Adipose tissue (tissue), 3 donors: ENCODE results near the gene MXRA8. TPM values are rescaled to one million over a fixed set of nuclear protein-coding genes. Genes with fewer than 3 reads are reported as not detected.

Experiments used
- H3K27ac ChIP-seq: one replicate; pipeline ENCODE4 v1.5.1; 2013; ENCODE audit warnings: low read depth, low read length
- WGBS, 3 donors: extraction: QIAGEN DNeasy Blood & Tissue Kit; methylation state at CpG; one replicate each; pipeline ENCODE4 v1.1.7; 2013; 5-methylcytosine and 5-hydroxymethylcytosine counted together
- polyA plus RNA-seq, 3 donors: library from polyadenylated mRNA; stranded (reverse); fragments of 200-250 nt; gene quantifications; one replicate each; pipeline ENCODE4 v1.2.3, GENCODE V29; 2013
- donor health status: healthy with polysubstance abuse.
- donor health status: Bipolar disorder and iron deficiency.
- donor health status: healthy.

MXRA8 gene
- polyA plus RNA-seq, 3 donors = 11.7 to 104 (median 82.1) TPM

DNA sequence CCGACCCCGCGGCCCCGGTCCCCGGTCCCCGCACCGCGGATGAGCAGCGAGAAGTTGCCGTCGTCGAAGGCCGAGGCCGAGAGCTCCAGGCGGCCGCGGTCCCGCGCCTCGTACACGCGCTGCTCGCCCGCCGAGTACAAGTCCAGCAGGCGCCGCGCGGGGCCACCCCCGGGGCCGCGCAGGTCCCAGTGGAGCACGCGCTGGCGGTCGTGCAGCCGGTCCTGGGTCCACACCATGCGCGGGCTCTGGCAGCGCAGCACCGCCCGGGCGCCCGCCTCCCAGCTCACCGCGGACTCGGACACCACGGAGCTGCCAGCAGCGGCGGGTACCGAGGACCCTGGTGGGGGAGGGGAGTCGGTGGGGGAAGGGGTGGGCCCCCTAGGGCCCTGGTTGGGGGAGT lies 2.9 kb downstream of the MXRA8 start:
- WGBS, 3 donors = 3 to 17% (median 11%) methylated on average over 37 to 52 of the region's 52 CpGs
- H3K27ac ChIP-seq = peak overlapping the region; percentile 31

DNA sequence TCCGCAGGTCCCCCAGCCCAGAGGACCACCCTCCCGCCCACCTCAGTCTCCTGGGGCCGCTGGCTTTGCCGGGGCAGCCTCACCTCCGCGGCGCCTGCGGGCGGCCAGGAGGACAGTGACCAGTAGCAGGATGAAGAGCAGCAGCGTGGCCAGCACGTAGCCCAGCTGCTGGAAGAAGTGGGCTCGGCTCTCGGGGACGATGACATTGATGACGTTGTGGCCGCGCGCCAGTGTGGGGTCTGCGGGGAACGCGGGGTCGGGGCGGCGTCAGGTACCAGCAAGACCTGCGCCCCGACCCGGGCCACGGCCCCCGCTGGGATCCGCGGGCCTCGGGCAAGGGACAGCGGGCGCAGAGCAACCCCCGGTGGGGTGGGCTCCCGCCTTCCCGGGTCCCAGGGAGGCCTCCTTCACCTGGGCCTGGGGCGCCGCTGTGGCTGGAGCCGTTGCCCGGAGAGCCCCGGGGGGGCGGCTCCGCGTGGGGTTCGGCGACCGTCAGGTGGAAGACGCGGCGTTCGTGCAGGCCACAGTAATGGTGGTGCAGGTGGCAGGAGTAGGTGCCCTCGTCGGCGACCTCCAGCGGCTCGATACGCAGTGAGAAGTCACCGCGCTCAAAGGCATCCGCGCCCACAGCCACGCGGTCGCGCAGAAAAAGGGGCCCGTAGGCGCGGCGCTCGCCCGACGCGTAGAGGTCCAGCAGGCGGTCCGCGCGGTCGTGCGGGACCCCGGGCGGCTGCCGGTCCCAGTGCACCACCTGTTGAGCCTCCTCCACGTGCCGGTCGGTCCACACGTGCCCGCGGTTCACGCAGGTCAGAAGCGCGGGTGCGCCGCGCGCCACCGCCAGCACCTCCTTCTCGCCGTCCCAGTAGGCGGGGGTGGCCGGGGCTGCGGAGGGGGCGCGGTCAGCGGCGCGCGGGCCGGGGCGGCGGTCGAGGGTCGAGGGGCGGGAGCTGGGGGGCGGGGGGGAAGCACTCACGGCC lies 3.8 kb downstream of the MXRA8 start:
- H3K27ac ChIP-seq = no peak overlapping the region
- 18 to 35% (median 33%) methylated on average over 84 to 114 of the region's 116 CpGs for WGBS, 3 donors

DNA sequence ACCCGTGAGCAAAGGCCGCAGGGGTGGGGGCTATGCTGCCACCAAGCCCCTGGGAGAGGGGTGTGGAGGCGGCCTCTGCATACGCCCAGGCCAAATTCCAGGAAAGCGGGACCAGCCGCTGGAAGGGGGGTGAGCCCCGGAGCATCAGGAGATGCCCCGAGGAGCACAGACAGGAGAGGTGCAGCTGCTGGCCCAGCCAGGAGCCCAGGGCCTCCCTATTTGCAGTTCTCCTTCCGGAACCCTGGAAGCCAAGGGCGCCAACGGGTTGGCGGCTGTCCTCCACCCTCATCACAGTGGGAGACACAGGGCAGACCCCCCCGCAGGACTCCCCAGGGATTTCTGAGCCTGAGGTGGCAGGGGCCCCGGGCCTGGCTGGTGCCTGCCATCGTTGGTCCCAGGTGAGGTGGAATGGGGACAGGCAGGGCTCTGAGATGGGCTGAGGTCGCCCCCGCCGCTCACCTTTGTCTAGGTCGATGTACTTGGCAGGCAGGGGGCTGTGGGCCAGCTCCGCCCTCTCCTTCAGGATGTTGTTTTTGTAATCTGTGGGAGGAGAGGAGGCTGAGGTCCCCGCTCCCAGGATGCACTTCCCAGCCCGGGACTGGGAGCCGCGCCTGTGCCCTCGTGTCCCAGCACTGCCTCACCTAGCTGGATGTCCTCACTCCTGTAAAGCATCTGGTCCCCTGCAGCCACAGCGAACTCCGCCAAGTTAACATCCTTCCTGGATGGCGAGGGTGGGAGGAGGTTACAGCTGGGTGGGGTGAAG lies 4.8 kb downstream of the MXRA8 start:
- WGBS, 3 donors = 17 to 42% (median 33%) methylated on average over 28 of the region's 28 CpGs
- no peak overlapping the region for H3K27ac ChIP-seq

DNA sequence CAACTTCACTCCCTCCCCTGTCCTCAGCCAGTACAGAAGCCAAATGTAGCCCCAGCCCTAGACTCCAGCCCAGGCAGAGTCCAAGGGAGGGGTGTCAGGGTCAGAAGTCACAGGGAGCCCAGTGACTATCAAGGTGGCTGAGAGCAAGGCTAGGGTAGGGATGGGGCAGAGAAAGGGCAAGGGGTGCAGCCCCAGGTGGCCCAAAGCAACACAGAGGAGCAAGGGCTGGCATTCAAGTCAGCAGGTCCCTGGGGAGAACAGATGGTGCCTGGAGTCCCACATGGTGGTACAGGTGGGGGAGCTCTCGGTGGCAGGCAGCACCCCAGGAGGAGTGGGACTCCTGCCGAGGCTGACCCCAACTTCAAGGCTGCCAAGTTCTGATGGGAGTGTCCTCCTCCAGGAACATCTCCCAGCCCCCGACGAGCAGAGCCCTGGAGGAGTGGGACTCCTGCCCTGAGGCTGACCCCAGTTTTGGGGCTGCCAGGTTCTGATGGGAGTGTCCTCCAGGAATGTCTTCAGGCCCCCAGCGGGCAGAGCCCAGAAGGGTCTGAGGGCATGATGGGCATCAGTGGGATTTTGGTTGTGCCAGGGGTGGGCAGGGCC lies 5.5 kb downstream of the MXRA8 start:
- H3K27ac ChIP-seq = no peak overlapping the region
- 25 to 30% (median 27%) methylated on average over 4 to 5 of the region's 5 CpGs for WGBS, 3 donors

DNA sequence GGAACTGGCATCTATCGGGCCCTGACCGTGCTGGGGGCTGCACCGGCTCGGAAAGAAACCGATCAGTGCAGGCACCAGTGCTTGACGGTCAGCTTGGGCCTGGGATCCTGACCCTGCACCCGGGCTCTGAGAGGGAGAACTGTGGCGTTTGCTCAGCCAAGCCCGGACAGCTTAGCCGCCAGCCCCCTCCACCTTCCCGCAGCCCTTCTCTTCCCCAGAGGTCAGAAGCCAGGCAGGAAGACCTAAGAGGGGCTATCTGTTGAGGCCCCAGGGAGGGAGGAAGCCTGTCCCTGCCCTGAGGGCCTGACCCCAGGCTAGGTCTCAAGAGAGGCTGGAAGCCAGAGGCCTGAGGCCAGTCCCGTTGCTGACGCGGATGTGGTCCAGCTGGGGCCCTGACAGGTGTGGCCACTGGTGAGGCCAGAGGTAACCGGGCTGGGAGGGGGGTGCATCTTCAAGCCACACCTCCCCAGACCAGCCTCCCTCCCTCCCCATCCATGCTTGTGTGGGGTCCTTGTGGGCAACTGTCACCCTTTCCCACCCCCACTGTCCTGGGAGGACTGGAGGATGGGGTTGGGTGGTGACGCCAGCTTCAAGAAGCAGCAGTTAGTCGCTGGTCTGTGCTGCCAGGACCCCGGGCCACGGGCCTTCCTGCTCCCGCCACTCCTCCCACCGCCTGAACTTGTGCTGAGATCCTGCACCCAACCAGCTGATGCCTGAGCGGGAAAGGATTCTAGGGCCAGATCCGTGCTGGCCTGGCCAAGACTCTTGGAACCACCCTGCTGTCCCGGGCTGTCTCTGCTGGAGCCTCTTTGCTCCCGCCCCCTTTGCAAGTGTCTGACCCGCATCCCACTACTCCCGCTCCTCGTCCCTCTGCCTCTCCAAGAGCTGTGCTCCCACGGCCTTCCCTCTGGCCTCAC lies 6.6 kb downstream of the MXRA8 start:
- peak overlapping the region; percentile 26 for H3K27ac ChIP-seq
- 50 to 67% (median 54%) methylated on average over 25 to 29 of the region's 29 CpGs for WGBS, 3 donors

DNA sequence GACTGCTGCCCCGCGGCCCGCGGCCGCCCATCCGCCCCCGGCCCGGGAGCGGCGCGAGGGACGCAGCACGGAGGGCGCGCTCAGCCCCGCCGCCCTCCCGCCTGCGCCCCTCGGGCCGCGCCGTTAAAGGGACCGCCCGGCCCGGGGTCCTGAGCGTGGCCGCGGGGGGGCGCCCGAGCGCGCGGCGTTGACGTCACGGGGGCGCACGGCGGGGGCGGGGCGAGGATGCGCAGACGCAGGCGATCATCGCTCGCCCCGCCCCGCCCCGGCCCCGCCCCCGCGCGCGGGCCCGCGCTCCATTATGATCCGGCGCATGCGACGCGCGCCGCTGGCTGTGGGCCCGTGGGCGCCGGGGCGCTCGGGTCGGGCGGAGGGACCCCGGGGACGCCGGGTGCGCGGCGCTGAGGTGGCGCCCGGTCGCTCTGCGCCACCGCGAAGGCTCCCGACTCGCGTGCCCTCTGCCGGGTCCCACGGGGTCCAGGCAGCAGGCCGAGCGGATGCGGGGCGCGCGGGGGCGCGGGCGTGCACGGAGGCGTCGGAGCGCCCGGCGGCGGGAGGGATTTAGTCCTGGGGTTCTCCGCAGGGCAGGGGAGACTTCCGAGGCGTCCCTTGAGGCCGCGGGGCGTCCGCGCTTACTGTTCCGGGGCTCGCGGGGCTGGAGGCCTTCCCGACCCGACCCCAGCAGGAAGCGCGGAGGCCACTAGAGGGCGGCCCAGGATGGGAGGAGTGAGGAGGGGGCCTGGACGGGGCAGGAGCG lies 8.9 kb downstream of the MXRA8 start, which contains the start of gene DVL1:
Gene DVL1, minus strand, starts transcription at position 163 of the 757 bp plus-strand sequence. CDS start 353 bp downstream, outside the sequence.
- WGBS, 3 donors = 0% methylated on average over 67 to 119 of the region's 122 CpGs
- H3K27ac ChIP-seq = no peak within 1 kb of the TSS

DNA sequence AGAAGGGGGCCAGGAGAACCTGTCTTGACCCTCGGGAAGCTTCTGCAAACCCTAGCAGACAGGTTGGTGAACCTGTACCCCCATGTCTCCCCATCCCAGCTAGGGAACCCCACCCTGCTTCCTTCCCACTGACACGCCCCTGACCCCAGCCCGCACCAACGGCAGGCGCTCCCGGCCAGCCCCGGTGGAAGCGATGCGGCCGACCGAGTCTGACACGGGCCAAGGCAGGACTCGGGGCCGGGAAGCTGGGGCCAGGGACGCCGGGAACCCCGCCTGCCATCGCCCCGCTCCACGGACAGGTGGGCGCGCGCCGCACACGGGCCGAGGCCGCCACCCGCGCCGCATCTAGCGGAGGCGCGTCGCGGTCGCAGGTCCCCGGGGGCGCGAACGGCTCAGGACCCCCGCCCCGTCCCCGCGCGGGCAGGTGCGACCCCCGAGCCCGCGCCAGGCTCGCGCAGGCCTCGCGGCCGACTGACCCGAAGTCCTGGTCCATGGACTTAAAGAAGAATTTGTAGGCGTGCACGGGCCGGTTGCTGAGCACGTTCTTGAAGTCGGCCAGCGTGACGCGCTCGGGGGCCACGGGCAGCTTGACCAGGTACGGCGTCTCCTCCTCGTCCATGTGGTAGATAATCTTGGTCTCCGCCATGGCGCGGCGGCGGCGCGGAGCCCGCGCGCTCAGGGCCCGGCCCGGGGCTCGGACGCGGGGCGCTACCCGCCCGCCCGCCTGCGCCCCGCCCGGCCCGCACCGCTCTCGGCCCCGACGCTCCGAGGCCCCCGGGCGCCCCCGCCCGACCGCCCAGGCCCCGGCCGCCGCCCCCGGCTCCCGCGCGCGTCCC lies 9.7 kb downstream of the MXRA8 start:
- no peak overlapping the region for H3K27ac ChIP-seq
- 0 to 1% (median 0%) methylated on average over 80 to 109 of the region's 109 CpGs for WGBS, 3 donors

DNA sequence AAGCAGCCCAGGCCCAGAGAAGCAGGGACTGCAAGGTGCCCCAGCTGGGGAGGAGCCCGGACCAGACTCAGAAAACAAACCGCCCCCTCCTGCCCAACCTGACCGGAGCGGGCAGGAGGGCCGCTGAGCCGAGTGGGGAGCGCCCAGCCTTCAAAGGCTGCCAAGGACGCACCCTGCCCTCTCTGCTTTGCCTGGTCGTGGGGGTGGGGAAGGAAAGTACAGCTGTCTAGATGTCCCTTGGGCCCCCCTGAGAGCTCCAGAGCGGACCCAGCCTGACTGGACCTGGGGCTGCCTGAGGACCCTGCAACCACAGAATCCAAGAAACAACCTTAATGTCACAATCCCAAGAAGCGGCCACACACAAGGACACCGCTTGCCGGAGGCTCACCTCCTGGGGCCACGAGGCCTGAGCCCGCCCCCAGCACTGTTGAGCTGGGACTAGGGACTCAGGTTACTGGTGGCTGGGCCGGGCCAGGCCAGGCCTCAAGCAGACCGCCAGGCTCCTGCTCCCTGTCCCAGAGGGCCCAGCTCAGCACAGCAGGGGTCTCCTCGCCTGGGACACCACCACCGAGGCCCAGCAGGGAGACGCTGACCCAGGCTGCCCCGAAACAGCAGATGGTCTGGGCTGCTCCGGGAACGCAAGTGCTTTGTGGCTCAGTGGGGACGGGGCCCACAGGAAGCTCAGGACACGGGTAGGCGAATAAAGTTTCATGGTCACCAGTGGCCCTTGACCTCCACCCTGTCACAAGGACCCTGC lies 10.5 kb downstream of the MXRA8 start:
- no peak overlapping the region for H3K27ac ChIP-seq
- WGBS, 3 donors = 14 to 44% (median 35%) methylated on average over 26 of the region's 26 CpGs

DNA sequence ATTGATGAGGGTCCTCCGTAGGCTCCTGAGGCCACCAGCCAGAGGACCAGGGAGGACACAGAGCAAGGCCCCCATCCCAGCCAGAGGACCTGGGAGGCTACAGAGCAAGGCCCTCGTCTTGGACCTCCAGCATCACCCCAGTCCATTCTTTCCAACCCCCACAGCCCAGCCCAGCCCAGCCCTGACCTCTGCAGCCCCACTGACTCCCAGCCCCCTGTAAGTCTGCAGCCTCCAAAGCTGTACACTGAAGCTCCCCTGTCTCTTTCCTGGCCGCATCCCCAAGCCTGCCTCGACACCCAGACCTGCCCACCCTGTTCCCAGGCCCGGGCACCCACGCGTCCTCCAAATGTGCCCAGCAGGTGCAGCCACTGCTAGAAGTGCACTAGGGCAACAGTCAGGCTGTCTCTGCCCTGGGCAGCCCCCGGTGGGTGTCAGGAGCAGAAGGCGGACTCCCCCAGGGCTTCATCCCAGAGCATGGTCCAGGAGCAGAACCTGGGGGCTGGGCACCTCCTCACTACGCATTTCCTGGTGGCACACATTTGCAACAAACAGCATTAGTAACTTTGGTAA lies 11.2 kb downstream of the MXRA8 start:
- 51 to 86% (median 86%) methylated on average over 9 to 10 of the region's 10 CpGs for WGBS, 3 donors
- H3K27ac ChIP-seq = no peak overlapping the region

DNA sequence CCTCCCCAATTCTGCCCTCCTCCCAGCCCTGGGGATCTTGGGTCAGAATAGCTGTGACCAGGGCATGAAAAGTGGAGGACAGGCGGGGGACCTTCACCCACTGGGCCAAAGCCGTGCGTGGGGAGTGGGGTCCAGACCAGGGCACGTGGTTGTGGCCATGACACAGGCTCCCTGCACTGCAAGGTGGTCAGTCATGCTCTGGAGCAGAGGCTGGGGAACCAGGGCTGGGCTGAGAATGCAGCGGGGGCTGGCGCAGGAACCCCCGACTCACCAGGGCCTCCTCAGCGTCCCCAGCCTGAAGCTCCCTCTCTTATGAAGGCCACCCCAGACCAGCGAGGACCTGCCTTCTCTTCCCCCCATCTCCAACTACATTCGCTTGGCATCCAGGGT lies 11.9 kb downstream of the MXRA8 start:
- 77 to 90% (median 89%) methylated on average over 10 of the region's 10 CpGs for WGBS, 3 donors
- H3K27ac ChIP-seq = no peak overlapping the region

DNA sequence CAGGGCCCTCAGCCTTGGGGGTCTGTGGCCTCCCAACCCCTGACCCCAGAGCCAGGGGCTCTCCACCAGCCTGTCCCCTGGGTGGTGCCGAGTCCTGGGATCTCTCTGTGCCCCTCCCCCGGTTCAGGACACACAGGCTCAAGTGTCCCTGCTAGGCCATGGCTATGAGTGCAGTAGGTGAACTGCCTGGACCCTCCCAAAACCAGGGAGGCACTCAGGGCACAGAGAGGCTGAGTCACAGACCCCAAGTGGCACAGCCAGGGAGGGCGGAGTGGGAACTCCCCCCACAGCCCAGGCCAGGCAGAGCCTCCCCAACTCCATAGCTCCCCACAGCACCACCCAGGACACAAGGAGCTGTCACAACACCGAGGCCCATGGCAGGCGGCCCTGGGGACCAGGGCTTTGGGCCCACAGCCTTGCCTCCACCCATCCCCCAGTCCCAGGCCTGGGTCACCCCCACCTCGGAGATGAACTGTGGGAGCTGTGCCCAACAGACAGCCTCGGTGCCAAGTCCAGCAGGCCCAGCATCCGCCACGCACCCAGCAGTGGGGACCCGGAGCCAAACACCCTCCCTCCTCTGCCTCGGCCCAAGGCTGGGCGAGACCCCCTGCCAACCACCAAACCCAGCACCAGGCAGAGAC lies 12.4 kb downstream of the MXRA8 start:
- no peak overlapping the region for H3K27ac ChIP-seq
- 50 to 73% (median 65%) methylated on average over 11 to 12 of the region's 12 CpGs for WGBS, 3 donors

DNA sequence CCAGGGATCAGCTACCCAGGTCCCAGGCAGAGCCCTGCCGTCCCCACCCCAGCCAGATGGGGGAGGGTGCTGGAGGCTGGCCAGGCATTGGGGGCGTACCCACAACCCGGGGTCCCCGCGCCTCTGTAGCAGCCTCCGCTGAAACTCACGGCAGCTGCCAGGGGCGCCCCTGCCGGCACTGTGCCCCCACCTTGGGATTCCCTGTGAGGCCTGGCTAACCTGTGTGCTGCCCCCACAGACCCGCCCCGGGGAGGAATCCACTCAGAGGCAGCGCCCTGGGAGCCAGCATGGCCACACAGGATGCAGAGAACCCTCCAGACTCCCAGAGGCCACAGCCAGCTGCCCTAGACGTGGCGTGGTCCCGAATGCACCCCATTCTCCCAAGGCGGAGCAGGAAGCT lies 13.0 kb downstream of the MXRA8 start:
- H3K27ac ChIP-seq = no peak overlapping the region
- 66 to 71% (median 71%) methylated on average over 16 of the region's 16 CpGs for WGBS, 3 donors

DNA sequence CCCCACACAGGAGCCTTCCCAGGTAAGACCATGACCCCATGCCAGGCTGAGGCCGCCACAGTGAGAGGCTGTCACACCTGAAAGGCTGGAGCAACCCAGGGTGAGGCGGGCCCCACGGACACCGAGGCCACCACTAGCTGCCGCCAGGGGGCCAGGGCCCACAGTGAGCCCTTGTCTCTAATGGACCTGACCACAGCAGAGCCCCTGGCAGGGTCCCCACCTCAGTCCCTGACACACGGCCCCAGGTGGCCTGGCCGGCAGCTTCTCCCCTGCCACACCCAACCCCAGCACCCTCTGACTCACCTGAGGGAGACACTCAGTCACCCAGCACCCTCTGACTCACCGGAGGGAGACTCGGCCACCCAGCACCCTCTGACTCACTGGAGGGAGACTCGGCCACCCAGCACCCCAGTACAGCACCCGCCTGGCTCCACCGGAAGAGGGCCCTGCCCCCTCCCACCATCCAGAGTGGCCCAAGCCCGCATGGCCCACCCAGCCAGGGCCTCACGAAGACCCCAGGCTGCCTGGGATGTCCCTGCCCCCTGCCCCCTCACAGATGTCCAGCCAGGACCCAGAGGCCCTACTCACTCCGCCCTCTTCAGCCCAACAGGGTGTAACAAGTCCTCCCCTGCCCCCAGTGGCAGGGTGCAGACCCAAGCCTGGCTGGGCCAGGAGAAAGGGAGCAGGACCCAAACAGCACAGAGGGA lies 13.5 kb downstream of the MXRA8 start:
- H3K27ac ChIP-seq = no peak overlapping the region
- WGBS, 3 donors = 62 to 79% (median 74%) methylated on average over 12 to 15 of the region's 15 CpGs

DNA sequence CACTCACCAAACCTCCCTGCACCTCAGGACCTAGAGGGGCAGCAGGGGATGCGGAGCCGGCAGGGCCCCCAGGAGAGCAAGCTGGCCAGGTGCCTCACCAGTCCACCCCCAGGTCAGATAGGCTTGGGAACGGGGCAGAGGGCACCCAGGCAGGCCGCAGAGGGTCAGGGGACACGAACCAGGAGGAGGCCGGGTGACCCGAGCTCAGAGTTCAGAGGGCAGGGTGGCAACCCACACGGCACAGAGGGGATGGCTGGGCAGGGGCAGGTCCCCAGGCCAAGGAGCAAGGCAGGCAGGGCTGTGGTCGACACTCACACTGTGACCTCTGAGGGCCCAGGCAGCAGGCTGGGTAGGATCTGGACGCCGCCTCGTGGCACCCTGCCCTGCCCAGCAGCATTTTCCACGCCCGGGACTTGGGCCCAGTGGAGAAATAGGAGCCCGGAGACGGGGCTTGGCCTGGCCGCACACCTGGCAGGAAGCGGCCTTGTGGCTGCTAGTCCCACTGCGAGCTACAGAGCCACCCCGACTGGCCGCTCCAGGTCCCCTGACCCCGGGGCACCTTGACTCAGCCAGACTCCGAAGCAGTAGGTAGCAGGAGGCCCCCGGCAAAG lies 14.4 kb downstream of the MXRA8 start:
- no peak overlapping the region for H3K27ac ChIP-seq
- WGBS, 3 donors = 86 to 88% (median 88%) methylated on average over 20 to 24 of the region's 24 CpGs
